ENCODE data around the gene CCSER1. TPM values are rescaled to one million over a fixed set of nuclear protein-coding genes. Genes with fewer than 3 reads are reported as not detected.
"Not testable (repeated sequence)": the region's sequence is repeated elsewhere in the genome, so short reads cannot be mapped to it uniquely, and the experiment has no call there.

CCSER1 gene
- total RNA-seq, 8 experiments from 2014 or later = 6.9 to 59.5 (median 25.8) TPM

DNA sequence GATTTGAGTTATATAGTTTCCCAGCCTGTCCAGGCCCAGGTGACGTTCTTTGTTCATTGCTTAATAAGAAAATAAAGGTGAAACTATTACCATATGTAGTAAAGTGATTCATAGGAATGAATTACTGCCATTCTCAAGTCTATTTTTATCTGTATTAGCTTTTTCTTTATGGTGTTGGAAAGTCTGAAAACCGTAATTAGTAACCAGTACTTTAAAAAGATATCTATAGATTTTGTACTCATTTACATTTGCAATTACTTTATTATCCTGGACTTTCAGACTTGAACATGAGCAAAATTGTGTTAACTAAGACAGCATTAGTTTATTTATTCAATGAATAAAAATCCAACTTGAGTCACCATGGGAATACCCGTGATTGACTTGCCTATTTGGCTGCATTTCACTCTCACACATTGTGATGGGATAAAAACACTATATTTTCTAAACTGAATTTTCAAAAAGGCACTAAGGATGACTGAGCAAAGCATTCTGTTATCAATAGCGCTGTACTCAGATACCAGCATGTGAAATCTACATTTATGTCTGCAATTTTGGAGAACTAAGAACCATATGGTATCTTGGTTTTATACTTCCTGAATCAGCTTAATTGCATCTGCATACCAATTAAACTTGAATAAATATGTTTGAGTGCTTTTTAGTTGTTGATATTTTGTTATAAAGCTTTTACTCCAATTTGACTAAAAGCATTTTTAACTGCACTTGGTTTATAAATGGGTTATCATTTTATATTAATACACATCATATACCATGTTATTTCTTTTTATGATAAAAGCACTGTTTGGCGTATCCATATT is 154.6 kb downstream of the CCSER1 start:
- Histone ChIP-seq H3K4me1 (replicated peaks in 1 of 2) (peaks cover 4 to 20% of the 10 kb centered on the region in 2 donors), H3K27ac (no peak overlapping the region), H3K4me3 (no peak overlapping the region)
- in situ Hi-C loops (cut with MboI; ENCODE audit: low pct_unique_long_range_greater_than_20kb in 2 of 9, low sequenced_read_pairs in 9 of 9, unreplicated experiment in 9 of 9) = loop anchor here in 4 of 9 experiments (25.0 kb wide), 3 partner anchors 144 to 369 kb away; partner anchors contain the start of gene CCSER1 (in 1 of the 4)
- 24 to 100% (median 91%) methylated on average over 3 to 5 of the region's 5 CpGs for WGBS, 10 experiments
- no peak for ATAC-seq (replicated peaks in 6 of 8)

DNA sequence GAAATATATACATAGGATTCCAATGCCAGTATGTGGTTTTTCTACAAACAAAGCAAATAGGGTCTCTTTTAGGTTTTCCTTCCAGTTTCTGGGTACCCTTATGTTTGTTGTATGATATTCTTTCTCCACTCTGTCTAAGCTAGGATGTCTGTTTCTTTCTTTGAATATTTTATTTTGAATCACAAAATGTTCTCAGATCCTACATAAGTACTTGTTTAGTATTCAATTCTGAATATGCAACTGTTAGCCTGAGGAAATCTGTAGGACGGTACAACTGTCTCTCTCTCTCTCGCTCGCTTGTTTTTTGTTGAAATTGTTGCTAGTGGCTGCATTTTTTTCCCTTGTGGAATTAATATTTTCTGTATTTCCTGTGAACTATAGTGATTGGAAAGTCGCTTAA is 163.2 kb downstream of the CCSER1 start:
- ATAC-seq (replicated peaks in 6 of 8) = peak in 3 of 8 experiments; percentile 55 to 99 (median 70)
- 0 to 100% (median 72%) methylated on average over 1 to 4 of the region's 4 CpGs for WGBS, 10 experiments
- H3K4me3 ChIP-seq = no peak overlapping the region
- in situ Hi-C loops (cut with MboI; ENCODE audit: low pct_unique_long_range_greater_than_20kb in 2 of 9, low sequenced_read_pairs in 9 of 9, unreplicated experiment in 9 of 9) = loop anchor here in 4 of 9 experiments (25.0 kb wide), 3 partner anchors 153 to 378 kb away; partner anchors contain the start of gene CCSER1 (in 1 of the 4)
- H3K27ac ChIP-seq = no peak overlapping the region
- H3K4me1 ChIP-seq (replicated peaks in 1 of 2) = peaks cover 0 to 3% of the 10 kb centered on the region in 2 donors

DNA sequence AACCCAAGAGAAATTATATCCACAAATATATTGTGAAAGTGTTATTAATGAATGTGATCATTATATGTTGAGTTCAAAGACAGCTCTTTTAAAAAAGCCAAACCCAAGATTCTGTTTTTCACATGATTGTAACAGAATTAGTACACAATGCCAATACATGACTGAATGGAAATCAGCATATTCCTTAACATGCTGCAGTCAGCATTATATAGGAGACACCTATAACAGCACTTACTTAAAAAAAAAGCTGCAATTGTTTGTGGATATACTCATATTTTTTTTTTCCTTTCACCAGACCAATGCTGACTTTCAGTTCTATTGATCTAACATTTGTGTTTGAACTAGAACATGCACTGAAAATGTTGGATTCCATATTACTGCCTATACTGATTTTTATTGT is 165.2 kb downstream of the CCSER1 start:
- in situ Hi-C loops (cut with MboI; ENCODE audit: low pct_unique_long_range_greater_than_20kb in 2 of 9, low sequenced_read_pairs in 9 of 9, unreplicated experiment in 9 of 9) = loop anchor here in 4 of 9 experiments (25.0 kb wide), 3 partner anchors 155 to 380 kb away; partner anchors contain the start of gene CCSER1 (in 1 of the 4)
- ATAC-seq (replicated peaks in 6 of 8) = no peak

DNA sequence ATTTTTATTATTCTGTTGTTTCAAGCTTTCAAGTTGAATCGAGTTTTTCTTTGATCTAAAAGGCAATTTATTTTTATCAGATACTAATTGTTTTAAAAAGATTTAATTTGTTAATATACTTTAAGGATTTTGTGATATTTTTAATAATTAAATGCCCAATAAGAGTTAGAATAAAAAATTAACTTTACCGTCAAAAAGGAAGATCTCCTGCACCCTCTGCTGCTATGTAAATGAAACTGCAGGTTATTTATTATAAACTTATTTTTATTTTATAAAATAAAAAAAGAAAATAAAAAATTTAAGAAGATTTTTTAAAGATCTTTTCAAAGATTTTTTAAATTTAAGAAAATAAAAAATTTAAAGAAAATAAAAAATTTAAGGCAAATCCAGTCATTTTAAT is 166.1 kb downstream of the CCSER1 start:
- whole genome bisulfite sequencing, 10 experiments = 0 to 100% (median 27%) methylated on average over 1 to 2 of the region's 2 CpGs
- H3K27ac ChIP-seq = no peak overlapping the region
- H3K4me3 ChIP-seq = no peak overlapping the region
- peaks cover 0 to 3% of the 10 kb centered on the region in 2 donors for H3K4me1 ChIP-seq (replicated peaks in 1 of 2)
- in situ Hi-C loops (cut with MboI; ENCODE audit: low pct_unique_long_range_greater_than_20kb in 2 of 9, low sequenced_read_pairs in 9 of 9, unreplicated experiment in 9 of 9) = loop anchor here in 4 of 9 experiments (25.0 kb wide), 3 partner anchors 156 to 381 kb away; partner anchors contain the start of gene CCSER1 (in 1 of the 4)
- no peak for ATAC-seq (replicated peaks in 6 of 8)

More for the DNA sequence above, 165.2 kb downstream of the CCSER1 start:
- no peak overlapping the region for H3K4me3 ChIP-seq
- peaks cover 0 to 3% of the 10 kb centered on the region in 2 donors for H3K4me1 ChIP-seq (replicated peaks in 1 of 2)
- no peak overlapping the region for H3K27ac ChIP-seq

DNA sequence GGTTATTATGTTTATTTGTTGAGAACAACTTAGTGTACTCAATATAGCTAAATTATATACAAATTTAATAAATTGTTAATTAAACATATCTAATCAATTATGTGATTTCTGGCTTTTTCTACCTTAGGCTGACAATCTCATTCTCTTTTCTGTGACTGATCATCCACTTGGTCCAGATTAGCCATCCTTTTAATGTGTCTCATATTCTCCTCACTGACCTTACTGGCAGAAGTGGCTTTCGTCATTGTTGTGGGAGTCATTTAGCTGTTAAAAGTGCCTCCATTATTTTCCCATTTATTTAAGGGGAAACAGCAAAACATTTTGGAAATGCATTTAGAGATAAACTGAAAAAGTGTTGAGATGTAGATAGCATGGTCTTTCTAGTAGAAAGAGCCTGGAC is 172.2 kb downstream of the CCSER1 start:
- Histone ChIP-seq H3K27ac (no peak overlapping the region), H3K4me1 (replicated peaks in 1 of 2) (peaks cover 0 to 6% of the 10 kb centered on the region in 2 donors), H3K4me3 (no peak overlapping the region)
- 0 to 92% (median 30%) methylated on average over 1 of the region's 1 CpG; no CpG with 5 or more reads in 1 of the 10 experiments for WGBS, 10 experiments
- in situ Hi-C loops (cut with MboI; ENCODE audit: low pct_unique_long_range_greater_than_20kb in 2 of 9, low sequenced_read_pairs in 9 of 9, unreplicated experiment in 9 of 9) = loop anchor here in 4 of 9 experiments (25.0 kb wide), 3 partner anchors 162 to 387 kb away; partner anchors contain the start of gene CCSER1 (in 1 of the 4)
- ATAC-seq (replicated peaks in 6 of 8) = peak in 5 of 8 experiments; percentile 38 to 86 (median 67)

DNA sequence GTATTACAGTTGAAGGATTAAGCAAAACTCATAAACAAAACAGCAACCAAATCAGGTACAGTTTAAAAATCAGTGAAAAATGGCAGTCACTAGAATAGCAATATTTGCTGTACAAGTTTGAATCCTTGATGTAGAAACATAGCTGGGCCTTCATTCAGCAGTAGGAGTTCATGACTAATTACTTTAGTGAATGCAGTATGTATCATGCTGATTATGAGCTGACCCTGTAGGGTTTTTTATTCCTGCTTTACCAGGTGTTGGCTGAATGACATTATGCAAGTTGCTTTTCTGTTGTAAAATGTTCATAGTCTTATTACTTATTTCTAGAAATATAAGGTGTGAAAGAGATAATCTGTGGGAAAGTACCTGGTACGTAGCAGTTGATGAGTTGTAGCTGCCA is 179.6 kb downstream of the CCSER1 start:
- in situ Hi-C loops (cut with MboI; ENCODE audit: low pct_unique_long_range_greater_than_20kb in 2 of 9, low sequenced_read_pairs in 9 of 9, unreplicated experiment in 9 of 9) = no loop called here
- Histone ChIP-seq H3K4me1 (replicated peaks in 1 of 2) (no peaks in the 10 kb centered on the region), H3K4me3 (no peak overlapping the region), H3K27ac (no peak overlapping the region)
- WGBS, 10 experiments = 50 to 100% (median 78%) methylated on average over 1 of the region's 1 CpG; no CpG with 5 or more reads in 4 of the 10 experiments
- peak in 2 of 8 experiments; percentile 19 to 26 for ATAC-seq (replicated peaks in 6 of 8)

DNA sequence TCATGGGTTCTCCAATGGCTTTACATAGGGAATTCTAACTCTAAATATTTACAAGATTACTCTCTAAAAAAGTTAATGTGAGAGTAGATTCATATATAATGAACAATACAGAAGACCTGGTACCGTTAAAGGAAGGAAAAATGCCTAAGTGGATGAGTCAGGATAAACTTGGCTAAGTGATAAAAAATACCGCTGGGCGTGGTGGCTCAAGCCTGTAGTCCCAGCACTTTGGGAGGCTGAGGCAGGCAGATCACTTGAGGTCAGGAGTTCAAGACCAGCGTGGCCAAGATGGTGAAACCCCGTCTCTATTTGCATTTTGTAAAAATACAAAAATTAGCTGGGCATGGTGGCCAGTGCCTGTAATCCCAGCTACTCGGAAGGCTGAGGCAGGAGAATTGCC is 189.9 kb downstream of the CCSER1 start:
- H3K4me3 ChIP-seq; H3K27ac ChIP-seq; H3K4me1 ChIP-seq (replicated peaks in 1 of 2); in situ Hi-C loops (cut with MboI; ENCODE audit: low pct_unique_long_range_greater_than_20kb in 2 of 9, low sequenced_read_pairs in 9 of 9, unreplicated experiment in 9 of 9): not testable (repeated sequence)
- peak in 1 of 8 experiments; percentile 28 for ATAC-seq (replicated peaks in 6 of 8)
- WGBS, 10 experiments = 30 to 100% (median 85%) methylated on average over 2 to 6 of the region's 6 CpGs; no CpG with 5 or more reads in 2 of the 10 experiments

DNA sequence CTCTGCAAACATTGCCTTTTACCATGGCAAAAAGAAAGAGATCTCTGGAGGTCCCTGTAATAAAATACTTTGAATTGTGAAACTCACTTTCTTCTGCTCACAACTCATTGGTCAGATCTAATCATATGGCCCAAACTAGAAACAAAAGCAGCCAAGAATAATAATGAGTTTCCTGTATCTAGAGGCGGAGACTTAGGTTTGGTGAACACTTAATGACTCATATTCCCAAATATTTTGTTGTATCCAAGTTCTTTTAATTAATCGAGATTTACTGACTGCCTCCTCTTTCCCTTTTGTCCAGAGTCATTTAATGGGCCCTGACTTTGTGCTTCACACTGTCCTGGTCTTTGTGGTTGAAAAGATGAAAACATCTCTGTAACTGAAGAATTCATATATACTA is 190.6 kb downstream of the CCSER1 start:
- Histone ChIP-seq H3K4me1 (replicated peaks in 1 of 2) (no peaks in the 10 kb centered on the region), H3K4me3 (no peak overlapping the region), H3K27ac (no peak overlapping the region)
- WGBS, 10 experiments = 0 to 100% (median 75%) methylated on average over 1 to 2 of the region's 2 CpGs
- in situ Hi-C loops (cut with MboI; ENCODE audit: low pct_unique_long_range_greater_than_20kb in 2 of 9, low sequenced_read_pairs in 9 of 9, unreplicated experiment in 9 of 9) = no loop called here
- ATAC-seq (replicated peaks in 6 of 8) = peak in 6 of 8 experiments; percentile 25 to 76 (median 52)

DNA sequence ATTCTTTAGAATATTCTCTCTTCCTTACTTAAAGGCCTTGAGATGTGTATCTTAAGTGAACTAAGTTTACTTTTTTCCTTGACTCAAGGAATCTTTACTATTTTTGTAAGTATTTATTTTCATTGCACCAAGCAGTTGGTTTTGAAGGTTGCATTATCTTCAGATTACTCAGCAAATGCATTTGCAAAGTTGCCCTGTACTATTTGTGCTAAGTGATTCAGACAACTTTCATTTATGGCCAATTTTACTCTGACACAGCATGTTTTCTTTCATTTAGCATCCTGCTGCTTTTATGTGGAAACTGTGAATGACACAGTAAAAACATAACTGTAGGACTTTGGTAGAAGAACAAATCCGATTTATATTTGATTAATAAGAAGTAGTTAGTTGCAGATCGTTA is 191.0 kb downstream of the CCSER1 start:
- in situ Hi-C loops (cut with MboI; ENCODE audit: low pct_unique_long_range_greater_than_20kb in 2 of 9, low sequenced_read_pairs in 9 of 9, unreplicated experiment in 9 of 9) = no loop called here
- WGBS, 10 experiments = 0 to 94% (median 65%) methylated on average over 1 to 2 of the region's 2 CpGs; no CpG with 5 or more reads in 3 of the 10 experiments
- ATAC-seq (replicated peaks in 6 of 8) = peak in 4 of 8 experiments; percentile 45 to 81 (median 70)
- Histone ChIP-seq H3K4me3 (no peak overlapping the region), H3K27ac (no peak overlapping the region), H3K4me1 (replicated peaks in 1 of 2) (no peaks in the 10 kb centered on the region)

DNA sequence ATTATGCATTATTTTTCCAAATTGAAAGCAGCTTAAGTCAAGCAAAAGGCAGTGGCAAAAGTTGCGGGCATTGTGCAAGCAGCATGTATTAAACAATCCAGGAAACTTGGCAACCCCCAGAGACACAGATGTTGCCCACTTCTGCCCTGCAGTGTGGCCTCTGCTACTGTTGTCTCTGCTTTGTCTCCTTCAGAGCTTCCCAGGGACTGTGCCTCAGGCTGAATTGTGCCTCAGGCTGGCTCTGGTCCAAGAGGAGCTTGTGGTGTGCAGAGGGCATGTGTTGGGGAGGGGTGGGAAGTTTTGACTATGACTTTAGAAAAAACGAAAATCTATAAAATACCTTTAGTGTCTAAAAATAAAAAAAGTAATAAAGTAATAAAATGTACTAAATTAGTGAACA is 201.4 kb downstream of the CCSER1 start:
- in situ Hi-C loops (cut with MboI; ENCODE audit: low pct_unique_long_range_greater_than_20kb in 2 of 9, low sequenced_read_pairs in 9 of 9, unreplicated experiment in 9 of 9) = no loop called here
- ATAC-seq (replicated peaks in 6 of 8) = peak; percentile 34 to 100 (median 84)
- no peak overlapping the region for H3K27ac ChIP-seq
- H3K4me1 ChIP-seq (replicated peaks in 1 of 2) = peaks cover 5 to 11% of the 10 kb centered on the region in 2 donors
- no peak overlapping the region for H3K4me3 ChIP-seq
- 0 to 37% (median 5%) methylated on average over 1 to 2 of the region's 2 CpGs for WGBS, 10 experiments

DNA sequence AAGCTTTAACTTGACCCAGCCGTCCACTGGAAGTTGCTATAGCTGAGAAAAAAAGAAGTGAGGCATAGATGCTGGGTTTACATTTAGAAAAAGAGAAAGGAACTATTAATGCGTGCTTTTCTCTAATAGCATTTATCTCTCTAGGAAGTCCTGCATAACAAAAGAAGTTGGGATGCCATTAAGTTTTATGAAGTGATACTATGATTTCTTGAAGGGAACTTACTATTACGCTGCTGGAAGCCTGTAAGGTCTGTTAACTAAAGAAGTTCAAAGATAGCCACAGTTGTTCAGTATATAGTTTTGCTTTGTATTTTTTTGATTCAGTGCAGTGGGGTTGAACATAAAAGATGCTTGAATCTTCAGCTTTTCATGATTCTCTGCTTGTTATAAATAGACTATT is 203.4 kb downstream of the CCSER1 start:
- WGBS, 10 experiments = 0 to 87% (median 66%) methylated on average over 1 to 3 of the region's 3 CpGs
- H3K4me3 ChIP-seq = no peak overlapping the region
- ATAC-seq (replicated peaks in 6 of 8) = no peak
- no peak overlapping the region for H3K27ac ChIP-seq
- peaks cover 5 to 11% of the 10 kb centered on the region in 2 donors for H3K4me1 ChIP-seq (replicated peaks in 1 of 2)
- in situ Hi-C loops (cut with MboI; ENCODE audit: low pct_unique_long_range_greater_than_20kb in 2 of 9, low sequenced_read_pairs in 9 of 9, unreplicated experiment in 9 of 9) = no loop called here

DNA sequence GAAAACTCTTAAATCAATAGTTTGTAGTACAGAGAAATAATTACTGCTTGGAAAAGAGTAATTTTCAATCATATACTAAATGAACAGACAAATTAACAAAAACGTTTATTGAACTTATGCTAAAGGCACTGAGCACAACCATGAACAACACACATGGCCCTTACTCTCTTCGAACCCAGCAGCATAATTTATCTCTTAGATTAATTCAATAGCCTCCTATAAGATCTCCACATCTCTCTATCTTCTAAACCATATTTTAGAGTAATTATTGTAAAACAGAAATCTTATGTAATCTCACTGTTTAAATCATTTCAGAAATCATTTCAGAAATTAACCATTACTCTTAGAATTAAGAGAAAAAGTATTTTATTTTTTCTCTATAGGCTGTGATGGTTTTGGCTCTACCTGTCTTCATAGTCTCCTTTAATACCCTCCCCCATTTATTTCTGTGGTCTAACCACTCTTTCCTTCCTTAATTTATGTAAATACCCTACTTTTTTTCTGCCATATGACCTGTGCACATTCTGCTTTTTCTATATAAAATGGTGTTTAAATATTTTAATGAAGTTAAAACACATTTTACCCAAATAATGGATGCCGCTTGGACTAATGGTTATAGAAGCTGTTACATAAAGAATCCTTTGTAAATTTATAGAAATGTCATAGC is 218.5 kb downstream of the CCSER1 start:
- H3K4me3 ChIP-seq = no peak overlapping the region
- WGBS, 10 experiments = 3 to 100% (median 70%) methylated on average over 3 of the region's 3 CpGs
- in situ Hi-C loops (cut with MboI; ENCODE audit: low pct_unique_long_range_greater_than_20kb in 2 of 9, low sequenced_read_pairs in 9 of 9, unreplicated experiment in 9 of 9) = no loop called here
- no peak overlapping the region for H3K27ac ChIP-seq
- no peaks in the 10 kb centered on the region for H3K4me1 ChIP-seq (replicated peaks in 1 of 2)
- no peak for ATAC-seq (replicated peaks in 6 of 8)

DNA sequence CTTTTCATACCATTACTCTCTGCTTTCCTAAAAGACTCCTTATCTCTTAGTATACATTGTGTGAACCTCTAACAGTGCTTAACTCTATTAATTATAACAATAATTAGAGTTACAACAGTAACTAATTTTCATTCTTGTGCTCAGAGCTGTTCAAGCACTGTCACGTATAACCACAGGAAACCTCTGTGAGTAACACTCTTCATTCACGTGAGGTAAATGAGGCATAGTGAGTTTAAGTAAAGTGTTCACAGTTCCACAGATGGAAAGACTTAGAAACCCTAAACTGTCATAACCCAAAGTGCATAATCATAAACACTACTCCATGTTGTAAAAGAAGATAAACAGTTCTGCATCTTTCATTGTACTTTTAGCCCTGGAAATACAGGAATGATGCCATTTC is 222.4 kb downstream of the CCSER1 start:
- WGBS, 10 experiments = 0 to 100% (median 69%) methylated on average over 1 to 2 of the region's 2 CpGs
- no peak for ATAC-seq (replicated peaks in 6 of 8)
- H3K27ac ChIP-seq = no peak overlapping the region
- in situ Hi-C loops (cut with MboI; ENCODE audit: low pct_unique_long_range_greater_than_20kb in 2 of 9, low sequenced_read_pairs in 9 of 9, unreplicated experiment in 9 of 9) = no loop called here
- no peaks in the 10 kb centered on the region for H3K4me1 ChIP-seq (replicated peaks in 1 of 2)
- H3K4me3 ChIP-seq = no peak overlapping the region
